ENCODE data around the gene CIITA.
"Not testable (repeated sequence)": the region's sequence is repeated elsewhere in the genome, so short reads cannot be mapped to it uniquely, and the experiment has no call there.

CIITA gene

GRCh38 chr16:10964891-10965326 lies 87.9 kb downstream of the CIITA start:
- DNase-seq, result no peak

- no peak for DNase-seq
Measured at GRCh38 chr16:10965440-10966061, 88.5 kb downstream of the CIITA start.

- no peak for DNase-seq
Measured at GRCh38 chr16:10966129-10966528, 89.1 kb downstream of the CIITA start.

- not testable (repeated sequence) for DNase-seq
Measured at GRCh38 chr16:10966559-10966958, 89.6 kb downstream of the CIITA start.

GRCh38 chr16:10967986-10968385 lies 91.0 kb downstream of the CIITA start:
- DNase-seq, result no peak

GRCh38 chr16:10968498-10968897 lies 91.5 kb downstream of the CIITA start:
- no peak for DNase-seq

GRCh38 chr16:10969615-10970014 lies 92.6 kb downstream of the CIITA start:
- DNase-seq, result no peak

- DNase-seq, result no peak
Measured at GRCh38 chr16:10970065-10970464, 93.1 kb downstream of the CIITA start.

GRCh38 chr16:10971560-10971961 lies 94.6 kb downstream of the CIITA start:
- no peak for DNase-seq

- DNase-seq, result no peak
Measured at GRCh38 chr16:10972108-10972818, 95.3 kb downstream of the CIITA start.

- DNase-seq, result no peak
Measured at GRCh38 chr16:10972819-10973464, 95.9 kb downstream of the CIITA start.

- no peak for DNase-seq
Measured at GRCh38 chr16:10976634-10977033, 99.6 kb downstream of the CIITA start.

GRCh38 chr16:10978124-10978523 lies 101.1 kb downstream of the CIITA start:
- no peak for DNase-seq

GRCh38 chr16:10978871-10979446 lies 102.0 kb downstream of the CIITA start:
- no peak for DNase-seq

GRCh38 chr16:10979717-10980601 lies 103.0 kb downstream of the CIITA start:
- no peak for DNase-seq

GRCh38 chr16:10980813-10981212 lies 103.8 kb downstream of the CIITA start:
- DNase-seq, result no peak

GRCh38 chr16:10981697-10982216 lies 104.8 kb downstream of the CIITA start:
- no peak for DNase-seq

GRCh38 chr16:10982465-10983150 lies 105.6 kb downstream of the CIITA start:
- DNase-seq, result no peak

GRCh38 chr16:10983159-10983558 lies 106.2 kb downstream of the CIITA start:
- no peak for DNase-seq

GRCh38 chr16:10984509-10984908 lies 107.5 kb downstream of the CIITA start:
- DNase-seq, result no peak
